ENCODE results near the gene SLC5A6. TPM values are rescaled to one million over a fixed set of nuclear protein-coding genes. Genes with fewer than 3 reads are reported as not detected.

Gene SLC5A6
- total RNA-seq, 1 experiment from 2014 or later = 111 TPM

DNA sequence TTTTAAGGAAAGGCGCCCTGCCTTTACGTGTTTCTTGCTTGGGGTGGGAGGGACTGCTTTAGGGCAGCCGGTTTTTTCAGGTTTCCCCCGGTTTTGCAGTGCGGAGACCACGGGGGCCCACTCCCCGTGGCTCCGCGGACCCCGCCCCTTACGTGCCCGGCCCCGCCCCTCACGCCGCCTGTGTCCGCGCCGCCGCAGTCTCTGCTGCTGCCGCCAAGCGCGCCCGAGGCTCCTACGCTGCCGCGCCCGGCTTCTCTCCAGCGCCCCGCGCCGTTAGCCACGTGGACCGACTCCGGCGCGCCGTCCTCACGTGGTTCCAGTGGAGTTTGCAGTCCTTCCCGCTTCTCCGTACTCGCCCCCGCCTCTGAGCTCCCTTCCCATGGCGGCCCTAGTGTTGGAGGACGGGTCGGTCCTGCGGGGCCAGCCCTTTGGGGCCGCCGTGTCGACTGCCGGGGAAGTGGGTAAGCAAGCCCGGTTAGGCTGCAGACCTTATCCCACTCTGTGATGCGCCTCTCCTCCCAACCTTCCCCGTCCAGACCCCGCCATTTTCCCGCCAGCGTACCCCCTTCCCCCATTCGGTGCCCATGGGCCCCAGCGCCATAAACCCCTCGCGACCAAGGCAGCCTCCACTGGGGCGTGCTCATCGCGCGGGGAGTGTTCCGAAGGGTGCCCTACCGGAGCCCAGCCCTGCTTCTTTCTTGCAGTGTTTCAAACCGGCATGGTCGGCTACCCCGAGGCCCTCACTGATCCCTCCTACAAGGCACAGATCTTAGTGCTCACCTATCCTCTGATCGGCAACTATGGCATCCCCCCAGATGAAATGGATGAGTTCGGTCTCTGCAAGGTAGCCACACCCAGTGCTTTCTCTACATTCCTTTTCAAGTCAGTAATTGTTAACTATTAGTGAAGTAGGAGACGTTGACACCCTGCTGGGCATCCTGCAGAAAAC is 5.4 kb upstream of the SLC5A6 start, which contains the start of gene CAD:
Gene CAD (plus strand): TSS at position 197 of the 949 bp plus-strand sequence. CDS start 183 bp downstream, at position 380.
- Mint-ChIP-seq H3K27ac (peak within 1 kb of the TSS; percentile 98), H3K36me3 (peaks cover 43% of the 10 kb centered on the region), H3K27me3 (ENCODE audit: low read depth) (no peaks in the 10 kb centered on the region), H3K4me3 (peak within 1 kb of the TSS; percentile 90), H3K4me1 (peaks cover 30% of the 10 kb centered on the region), H3K9me3 (no peaks in the 10 kb centered on the region)
- POLR2A ChIA-PET = interaction anchor here (0.8 to 1.5 kb wide), 4 partner anchors 9 to 139 kb away, joined by 3 to 5 read pairs (median 3); partner anchors contain the start of genes GTF3C2 and PREB
- DNase-seq (ENCODE audit: low spot score) (peak; percentile 90), ATAC-seq (peak; percentile 80)
- CTCF ChIA-PET = interaction anchor here (1.5 kb wide), 2 partner anchors 48 to 84 kb away, joined by 3 to 5 read pairs; no protein-coding TSS in a partner anchor
- TF ChIP-seq ZNF121 (CRISPR knock-in tag; IDR thresholded peaks at IDR 0.05) (peak; percentile 16; the same call in 1 of the 2 replicates), GTF2I (CRISPR knock-in tag; conservative IDR thresholded peaks at IDR 0.05) (no peak), FOXK1 (CRISPR knock-in tag; IDR thresholded peaks at IDR 0.05) (peak; percentile 80; the same call in 1 of the 2 replicates), ELF4 (CRISPR knock-in tag; IDR thresholded peaks at IDR 0.05; ENCODE audit: low read depth) (0 out of 2 replicates have a peak, but pooled peaks have one; percentile 26), CREM (CRISPR knock-in tag; IDR thresholded peaks at IDR 0.05) (peak; percentile 85), GABPB1 (CRISPR knock-in tag; IDR thresholded peaks at IDR 0.05) (no peak), TEAD1 (CRISPR knock-in tag; IDR thresholded peaks at IDR 0.05) (peak; percentile 91), RORB (CRISPR knock-in tag; IDR thresholded peaks at IDR 0.05) (no peak), TP53 (CRISPR knock-in tag; IDR thresholded peaks at IDR 0.05) (peak; percentile 95), CBFB (CRISPR knock-in tag; IDR thresholded peaks at IDR 0.05; ENCODE audit: low read depth) (peak; percentile 67; the same call in 1 of the 2 replicates), NFATC4 (CRISPR knock-in tag; IDR thresholded peaks at IDR 0.05) (no peak; the same call in 1 of the 2 replicates), TEAD4 (CRISPR knock-in tag; IDR thresholded peaks at IDR 0.05) (0 out of 2 replicates have a peak, but pooled peaks have one; percentile 37), OVOL2 (CRISPR knock-in tag; IDR thresholded peaks at IDR 0.05; ENCODE audit: borderline replicate concordance) (no peak), NFYB (CRISPR knock-in tag; conservative IDR thresholded peaks at IDR 0.05; ENCODE audit: low read depth) (no peak), NFE2L1 (CRISPR knock-in tag; IDR thresholded peaks at IDR 0.05) (peak; percentile 82), SMAD3 (CRISPR knock-in tag; IDR thresholded peaks at IDR 0.05; ENCODE audit: borderline replicate concordance) (peak; percentile 77; the same call in 1 of the 2 replicates)
- TF ChIP-seq, protein P1, sequence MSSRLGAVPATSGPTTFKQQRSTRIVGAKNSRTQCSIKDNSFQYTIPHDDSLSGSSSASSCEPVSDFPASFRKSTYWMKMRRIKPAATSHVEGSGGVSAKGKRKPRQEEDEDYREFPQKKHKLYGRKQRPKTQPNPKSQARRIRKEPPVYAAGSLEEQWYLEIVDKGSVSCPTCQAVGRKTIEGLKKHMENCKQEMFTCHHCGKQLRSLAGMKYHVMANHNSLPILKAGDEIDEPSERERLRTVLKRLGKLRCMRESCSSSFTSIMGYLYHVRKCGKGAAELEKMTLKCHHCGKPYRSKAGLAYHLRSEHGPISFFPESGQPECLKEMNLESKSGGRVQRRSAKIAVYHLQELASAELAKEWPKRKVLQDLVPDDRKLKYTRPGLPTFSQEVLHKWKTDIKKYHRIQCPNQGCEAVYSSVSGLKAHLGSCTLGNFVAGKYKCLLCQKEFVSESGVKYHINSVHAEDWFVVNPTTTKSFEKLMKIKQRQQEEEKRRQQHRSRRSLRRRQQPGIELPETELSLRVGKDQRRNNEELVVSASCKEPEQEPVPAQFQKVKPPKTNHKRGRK (CRISPR knock-in tag; IDR thresholded peaks at IDR 0.05; ENCODE audit: borderline replicate concordance) = no peak
- TF ChIP-seq, protein P2, sequence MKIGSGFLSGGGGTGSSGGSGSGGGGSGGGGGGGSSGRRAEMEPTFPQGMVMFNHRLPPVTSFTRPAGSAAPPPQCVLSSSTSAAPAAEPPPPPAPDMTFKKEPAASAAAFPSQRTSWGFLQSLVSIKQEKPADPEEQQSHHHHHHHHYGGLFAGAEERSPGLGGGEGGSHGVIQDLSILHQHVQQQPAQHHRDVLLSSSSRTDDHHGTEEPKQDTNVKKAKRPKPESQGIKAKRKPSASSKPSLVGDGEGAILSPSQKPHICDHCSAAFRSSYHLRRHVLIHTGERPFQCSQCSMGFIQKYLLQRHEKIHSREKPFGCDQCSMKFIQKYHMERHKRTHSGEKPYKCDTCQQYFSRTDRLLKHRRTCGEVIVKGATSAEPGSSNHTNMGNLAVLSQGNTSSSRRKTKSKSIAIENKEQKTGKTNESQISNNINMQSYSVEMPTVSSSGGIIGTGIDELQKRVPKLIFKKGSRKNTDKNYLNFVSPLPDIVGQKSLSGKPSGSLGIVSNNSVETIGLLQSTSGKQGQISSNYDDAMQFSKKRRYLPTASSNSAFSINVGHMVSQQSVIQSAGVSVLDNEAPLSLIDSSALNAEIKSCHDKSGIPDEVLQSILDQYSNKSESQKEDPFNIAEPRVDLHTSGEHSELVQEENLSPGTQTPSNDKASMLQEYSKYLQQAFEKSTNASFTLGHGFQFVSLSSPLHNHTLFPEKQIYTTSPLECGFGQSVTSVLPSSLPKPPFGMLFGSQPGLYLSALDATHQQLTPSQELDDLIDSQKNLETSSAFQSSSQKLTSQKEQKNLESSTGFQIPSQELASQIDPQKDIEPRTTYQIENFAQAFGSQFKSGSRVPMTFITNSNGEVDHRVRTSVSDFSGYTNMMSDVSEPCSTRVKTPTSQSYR (CRISPR knock-in tag; IDR thresholded peaks at IDR 0.05) = peak; percentile 90; the same call in 1 of the 2 replicates
- TF ChIP-seq, protein P3, sequence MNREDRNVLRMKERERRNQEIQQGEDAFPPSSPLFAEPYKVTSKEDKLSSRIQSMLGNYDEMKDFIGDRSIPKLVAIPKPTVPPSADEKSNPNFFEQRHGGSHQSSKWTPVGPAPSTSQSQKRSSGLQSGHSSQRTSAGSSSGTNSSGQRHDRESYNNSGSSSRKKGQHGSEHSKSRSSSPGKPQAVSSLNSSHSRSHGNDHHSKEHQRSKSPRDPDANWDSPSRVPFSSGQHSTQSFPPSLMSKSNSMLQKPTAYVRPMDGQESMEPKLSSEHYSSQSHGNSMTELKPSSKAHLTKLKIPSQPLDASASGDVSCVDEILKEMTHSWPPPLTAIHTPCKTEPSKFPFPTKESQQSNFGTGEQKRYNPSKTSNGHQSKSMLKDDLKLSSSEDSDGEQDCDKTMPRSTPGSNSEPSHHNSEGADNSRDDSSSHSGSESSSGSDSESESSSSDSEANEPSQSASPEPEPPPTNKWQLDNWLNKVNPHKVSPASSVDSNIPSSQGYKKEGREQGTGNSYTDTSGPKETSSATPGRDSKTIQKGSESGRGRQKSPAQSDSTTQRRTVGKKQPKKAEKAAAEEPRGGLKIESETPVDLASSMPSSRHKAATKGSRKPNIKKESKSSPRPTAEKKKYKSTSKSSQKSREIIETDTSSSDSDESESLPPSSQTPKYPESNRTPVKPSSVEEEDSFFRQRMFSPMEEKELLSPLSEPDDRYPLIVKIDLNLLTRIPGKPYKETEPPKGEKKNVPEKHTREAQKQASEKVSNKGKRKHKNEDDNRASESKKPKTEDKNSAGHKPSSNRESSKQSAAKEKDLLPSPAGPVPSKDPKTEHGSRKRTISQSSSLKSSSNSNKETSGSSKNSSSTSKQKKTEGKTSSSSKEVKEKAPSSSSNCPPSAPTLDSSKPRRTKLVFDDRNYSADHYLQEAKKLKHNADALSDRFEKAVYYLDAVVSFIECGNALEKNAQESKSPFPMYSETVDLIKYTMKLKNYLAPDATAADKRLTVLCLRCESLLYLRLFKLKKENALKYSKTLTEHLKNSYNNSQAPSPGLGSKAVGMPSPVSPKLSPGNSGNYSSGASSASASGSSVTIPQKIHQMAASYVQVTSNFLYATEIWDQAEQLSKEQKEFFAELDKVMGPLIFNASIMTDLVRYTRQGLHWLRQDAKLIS (CRISPR knock-in tag; IDR thresholded peaks at IDR 0.05; ENCODE audit: borderline replicate concordance) = no peak
- TF ChIP-seq, protein P4, sequence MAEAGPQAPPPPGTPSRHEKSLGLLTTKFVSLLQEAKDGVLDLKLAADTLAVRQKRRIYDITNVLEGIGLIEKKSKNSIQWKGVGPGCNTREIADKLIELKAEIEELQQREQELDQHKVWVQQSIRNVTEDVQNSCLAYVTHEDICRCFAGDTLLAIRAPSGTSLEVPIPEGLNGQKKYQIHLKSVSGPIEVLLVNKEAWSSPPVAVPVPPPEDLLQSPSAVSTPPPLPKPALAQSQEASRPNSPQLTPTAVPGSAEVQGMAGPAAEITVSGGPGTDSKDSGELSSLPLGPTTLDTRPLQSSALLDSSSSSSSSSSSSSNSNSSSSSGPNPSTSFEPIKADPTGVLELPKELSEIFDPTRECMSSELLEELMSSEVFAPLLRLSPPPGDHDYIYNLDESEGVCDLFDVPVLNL (CRISPR knock-in tag; IDR thresholded peaks at IDR 0.05; ENCODE audit: borderline replicate concordance, low read depth) = no peak; the same call in 1 of the 2 replicates
- TF ChIP-seq, protein P5, sequence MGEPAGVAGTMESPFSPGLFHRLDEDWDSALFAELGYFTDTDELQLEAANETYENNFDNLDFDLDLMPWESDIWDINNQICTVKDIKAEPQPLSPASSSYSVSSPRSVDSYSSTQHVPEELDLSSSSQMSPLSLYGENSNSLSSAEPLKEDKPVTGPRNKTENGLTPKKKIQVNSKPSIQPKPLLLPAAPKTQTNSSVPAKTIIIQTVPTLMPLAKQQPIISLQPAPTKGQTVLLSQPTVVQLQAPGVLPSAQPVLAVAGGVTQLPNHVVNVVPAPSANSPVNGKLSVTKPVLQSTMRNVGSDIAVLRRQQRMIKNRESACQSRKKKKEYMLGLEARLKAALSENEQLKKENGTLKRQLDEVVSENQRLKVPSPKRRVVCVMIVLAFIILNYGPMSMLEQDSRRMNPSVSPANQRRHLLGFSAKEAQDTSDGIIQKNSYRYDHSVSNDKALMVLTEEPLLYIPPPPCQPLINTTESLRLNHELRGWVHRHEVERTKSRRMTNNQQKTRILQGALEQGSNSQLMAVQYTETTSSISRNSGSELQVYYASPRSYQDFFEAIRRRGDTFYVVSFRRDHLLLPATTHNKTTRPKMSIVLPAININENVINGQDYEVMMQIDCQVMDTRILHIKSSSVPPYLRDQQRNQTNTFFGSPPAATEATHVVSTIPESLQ (CRISPR knock-in tag; IDR thresholded peaks at IDR 0.05) = no peak
- TF ChIP-seq, protein P6, sequence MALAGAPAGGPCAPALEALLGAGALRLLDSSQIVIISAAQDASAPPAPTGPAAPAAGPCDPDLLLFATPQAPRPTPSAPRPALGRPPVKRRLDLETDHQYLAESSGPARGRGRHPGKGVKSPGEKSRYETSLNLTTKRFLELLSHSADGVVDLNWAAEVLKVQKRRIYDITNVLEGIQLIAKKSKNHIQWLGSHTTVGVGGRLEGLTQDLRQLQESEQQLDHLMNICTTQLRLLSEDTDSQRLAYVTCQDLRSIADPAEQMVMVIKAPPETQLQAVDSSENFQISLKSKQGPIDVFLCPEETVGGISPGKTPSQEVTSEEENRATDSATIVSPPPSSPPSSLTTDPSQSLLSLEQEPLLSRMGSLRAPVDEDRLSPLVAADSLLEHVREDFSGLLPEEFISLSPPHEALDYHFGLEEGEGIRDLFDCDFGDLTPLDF (CRISPR knock-in tag; IDR thresholded peaks at IDR 0.05) = peak; percentile 92
- TF ChIP-seq, protein P7, sequence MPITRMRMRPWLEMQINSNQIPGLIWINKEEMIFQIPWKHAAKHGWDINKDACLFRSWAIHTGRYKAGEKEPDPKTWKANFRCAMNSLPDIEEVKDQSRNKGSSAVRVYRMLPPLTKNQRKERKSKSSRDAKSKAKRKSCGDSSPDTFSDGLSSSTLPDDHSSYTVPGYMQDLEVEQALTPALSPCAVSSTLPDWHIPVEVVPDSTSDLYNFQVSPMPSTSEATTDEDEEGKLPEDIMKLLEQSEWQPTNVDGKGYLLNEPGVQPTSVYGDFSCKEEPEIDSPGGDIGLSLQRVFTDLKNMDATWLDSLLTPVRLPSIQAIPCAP (CRISPR knock-in tag; IDR thresholded peaks at IDR 0.05) = peak; percentile 38; the same call in 1 of the 2 replicates

All from WTC11 (cell line).